HEK293T (cell line): ENCODE data around the gene KRT8.

ENCODE experiments used
- ELF4 ChIP-seq: fragments of 450-650 bp; IDR thresholded peaks from 2 replicates; pipeline ENCODE4 v1.6.1; 2017; ENCODE audit warnings: antibody characterized with exemption
- LEF1 ChIP-seq: fragments of 450-650 bp; IDR thresholded peaks from 2 replicates; pipeline ENCODE4 v1.6.1; 2017; ENCODE audit warnings: mild to moderate bottlenecking, borderline replicate concordance

DNA sequence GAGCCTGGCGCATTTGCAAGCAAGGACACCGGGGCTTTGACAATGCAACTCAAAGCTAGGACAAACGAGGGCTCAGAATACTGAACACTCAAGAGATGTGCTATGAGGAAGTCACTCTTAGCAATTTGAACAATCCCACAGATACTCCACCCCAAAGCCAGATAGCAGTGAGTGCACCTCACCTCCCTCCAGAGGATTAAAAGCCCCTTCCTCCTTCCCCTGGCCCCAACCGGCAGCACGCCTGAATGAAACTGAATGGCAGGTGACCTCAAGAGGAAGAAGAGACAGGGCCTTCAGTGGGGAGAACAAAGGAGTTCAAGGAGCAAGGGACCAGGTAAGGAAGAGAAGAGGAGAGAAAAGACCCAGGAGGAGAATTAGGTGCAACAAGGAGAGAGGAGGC, 54.2 kb downstream of the KRT8 start:
- TF ChIP-seq LEF1 (no peak), ELF4 (no peak)
